ENCODE measurements around the gene EWSR1. TPM values are rescaled to one million over a fixed set of nuclear protein-coding genes. Genes with fewer than 3 reads are reported as not detected.

EWSR1 gene
- total RNA-seq, 1 donor from 2014 or later, result 281 TPM

- no peaks in the 10 kb centered on the region for H3F3A ChIP-seq (ENCODE audit: low read depth)
- no peak overlapping the region for H3K4me2 ChIP-seq
- Mint-ChIP-seq H3K36me3 (peaks cover 15% of the 10 kb centered on the region), H3K4me1 (peaks cover 2% of the 10 kb centered on the region), H3K27me3 (ENCODE audit: insufficient read depth, low read depth) (peaks cover 2% of the 10 kb centered on the region), H3K27ac (no peak overlapping the region), H3K9me3 (no peaks in the 10 kb centered on the region), H3K4me3 (no peak overlapping the region)
- no peak overlapping the region for H2AFZ ChIP-seq (replicated peaks)
- no peaks in the 10 kb centered on the region for H3K9me3 ChIP-seq (ENCODE audit: low read depth)
- DNase-seq (ENCODE audit: low spot score), result no peak
- H3K9ac ChIP-seq, result no peak overlapping the region
- H3K4me1 ChIP-seq, result no peaks in the 10 kb centered on the region
- H3K4me3 ChIP-seq, result no peak overlapping the region
- H3K27me3 ChIP-seq, result no peaks in the 10 kb centered on the region
- no peaks in the 10 kb centered on the region for H4K20me1 ChIP-seq (ENCODE audit: low read depth)
- TF ChIP-seq EZH2phosphoT487 (IDR thresholded peaks at IDR 0.05) (no peak), CTCF (IDR thresholded peaks at IDR 0.05) (no peak), EZH2 (IDR thresholded peaks at IDR 0.05) (no peak)
- no peaks in the 10 kb centered on the region for H3K36me3 ChIP-seq
- no peaks in the 10 kb centered on the region for H3K79me2 ChIP-seq (ENCODE audit: low read depth)
- H3K27ac ChIP-seq, result no peak overlapping the region
These were observed 63.1 kb downstream of the EWSR1 start for GRCh38 chr22:29331213-29331612.

GRCh38 chr22:29331658-29332300 is 63.7 kb downstream of the EWSR1 start:
- no peaks in the 10 kb centered on the region for H3K9me3 ChIP-seq (ENCODE audit: low read depth)
- H3K4me3 ChIP-seq, result no peak overlapping the region
- no peak overlapping the region for H2AFZ ChIP-seq (replicated peaks)
- no peaks in the 10 kb centered on the region for H3K4me1 ChIP-seq
- peaks cover 2% of the 10 kb centered on the region for H3K4me1 Mint-ChIP-seq
- no peak for DNase-seq (ENCODE audit: low spot score)
- TF ChIP-seq EZH2 (IDR thresholded peaks at IDR 0.05) (no peak), EZH2phosphoT487 (IDR thresholded peaks at IDR 0.05) (no peak), CTCF (IDR thresholded peaks at IDR 0.05) (no peak)
- H3K79me2 ChIP-seq (ENCODE audit: low read depth), result no peaks in the 10 kb centered on the region
- H3K27me3 Mint-ChIP-seq (ENCODE audit: insufficient read depth, low read depth), result peaks cover 2% of the 10 kb centered on the region
- H4K20me1 ChIP-seq (ENCODE audit: low read depth), result no peaks in the 10 kb centered on the region
- H3K27ac Mint-ChIP-seq, result no peak overlapping the region
- H3K4me3 Mint-ChIP-seq, result no peak overlapping the region
- no peak overlapping the region for H3K4me2 ChIP-seq
- no peak overlapping the region for H3K27ac ChIP-seq
- peaks cover 16% of the 10 kb centered on the region for H3K36me3 Mint-ChIP-seq
- no peak overlapping the region for H3K9ac ChIP-seq
- H3F3A ChIP-seq (ENCODE audit: low read depth), result no peaks in the 10 kb centered on the region
- H3K27me3 ChIP-seq, result no peaks in the 10 kb centered on the region
- no peaks in the 10 kb centered on the region for H3K9me3 Mint-ChIP-seq
- H3K36me3 ChIP-seq, result no peaks in the 10 kb centered on the region

GRCh38 chr22:29332886-29333496 is 64.9 kb downstream of the EWSR1 start:
- Histone ChIP-seq H2AFZ (replicated peaks) (no peak overlapping the region), H3K27me3 (no peaks in the 10 kb centered on the region), H3K4me1 (no peaks in the 10 kb centered on the region), H3K36me3 (no peaks in the 10 kb centered on the region), H3F3A (ENCODE audit: low read depth) (no peaks in the 10 kb centered on the region), H4K20me1 (ENCODE audit: low read depth) (no peaks in the 10 kb centered on the region), H3K4me2 (no peak overlapping the region), H3K4me3 (no peak overlapping the region), H3K9me3 (ENCODE audit: low read depth) (no peaks in the 10 kb centered on the region), H3K9ac (no peak overlapping the region), H3K79me2 (ENCODE audit: low read depth) (no peaks in the 10 kb centered on the region), H3K27ac (no peak overlapping the region)
- peaks cover 19% of the 10 kb centered on the region for H3K36me3 Mint-ChIP-seq
- H3K4me3 Mint-ChIP-seq, result no peak overlapping the region
- H3K27ac Mint-ChIP-seq, result no peak overlapping the region
- H3K9me3 Mint-ChIP-seq, result no peaks in the 10 kb centered on the region
- H3K27me3 Mint-ChIP-seq (ENCODE audit: insufficient read depth, low read depth), result peaks cover 4% of the 10 kb centered on the region
- TF ChIP-seq CTCF (IDR thresholded peaks at IDR 0.05) (no peak), EZH2 (IDR thresholded peaks at IDR 0.05) (no peak), EZH2phosphoT487 (IDR thresholded peaks at IDR 0.05) (no peak)
- H3K4me1 Mint-ChIP-seq, result peaks cover 2% of the 10 kb centered on the region
- DNase-seq (ENCODE audit: low spot score), result no peak
